Measurements from ENCODE around the gene CHPT1.

GRCh38 chr12:101773650-101774162 lies 76.3 kb downstream of the CHPT1 start:
- TF ChIP-seq POLR2AphosphoS5 (IDR thresholded peaks at IDR 0.05; ENCODE audit: low read depth, low read length), result no peak
- no peak for TF ChIP-seq USF2 (IDR thresholded peaks at IDR 0.05; ENCODE audit: borderline replicate concordance, low read depth, low read length)
- TF ChIP-seq CTCF (IDR thresholded peaks at IDR 0.05), result peak; percentile 96
- TF ChIP-seq REST (IDR thresholded peaks at IDR 0.05; ENCODE audit: low read depth, low read length), result no peak
- TF ChIP-seq FOXM1 (IDR thresholded peaks at IDR 0.05; ENCODE audit: low read depth), result no peak
- TF ChIP-seq CHD2 (IDR thresholded peaks at IDR 0.05; ENCODE audit: low read length, partially characterized antibody), result no peak
- TF ChIP-seq TAF1 (IDR thresholded peaks at IDR 0.05; ENCODE audit: borderline replicate concordance, low read depth, low read length), result no peak
- no peak for TF ChIP-seq GABPA (IDR thresholded peaks at IDR 0.05; ENCODE audit: low read depth)
- no peak for TF ChIP-seq MAX (IDR thresholded peaks at IDR 0.05; ENCODE audit: low read depth)
- TF ChIP-seq TCF12 (IDR thresholded peaks at IDR 0.05), result no peak
- TF ChIP-seq SIN3A (IDR thresholded peaks at IDR 0.05; ENCODE audit: borderline replicate concordance, low read depth, low read length), result no peak
- TF ChIP-seq RCOR1 (IDR thresholded peaks at IDR 0.05; ENCODE audit: low read length), result no peak
- TF ChIP-seq JUND (IDR thresholded peaks at IDR 0.05), result no peak
- no peak for TF ChIP-seq ELF1 (IDR thresholded peaks at IDR 0.05)

All from SK-N-SH (cell line).